GM18907 (cell line): ENCODE measurements around the gene RBM38.
A peak's percentile ranks its signal among the peaks of the same experiment; 100 is the strongest.

ENCODE experiments used
- ATAC-seq: cut with Tn5 transposase; IDR thresholded peaks from one replicate; pipeline ENCODE4 v1.9.1; 2021; ENCODE audit warnings: mild to moderate bottlenecking, moderate library complexity; ENCODE audit not compliant: unreplicated experiment

RBM38 gene

DNA sequence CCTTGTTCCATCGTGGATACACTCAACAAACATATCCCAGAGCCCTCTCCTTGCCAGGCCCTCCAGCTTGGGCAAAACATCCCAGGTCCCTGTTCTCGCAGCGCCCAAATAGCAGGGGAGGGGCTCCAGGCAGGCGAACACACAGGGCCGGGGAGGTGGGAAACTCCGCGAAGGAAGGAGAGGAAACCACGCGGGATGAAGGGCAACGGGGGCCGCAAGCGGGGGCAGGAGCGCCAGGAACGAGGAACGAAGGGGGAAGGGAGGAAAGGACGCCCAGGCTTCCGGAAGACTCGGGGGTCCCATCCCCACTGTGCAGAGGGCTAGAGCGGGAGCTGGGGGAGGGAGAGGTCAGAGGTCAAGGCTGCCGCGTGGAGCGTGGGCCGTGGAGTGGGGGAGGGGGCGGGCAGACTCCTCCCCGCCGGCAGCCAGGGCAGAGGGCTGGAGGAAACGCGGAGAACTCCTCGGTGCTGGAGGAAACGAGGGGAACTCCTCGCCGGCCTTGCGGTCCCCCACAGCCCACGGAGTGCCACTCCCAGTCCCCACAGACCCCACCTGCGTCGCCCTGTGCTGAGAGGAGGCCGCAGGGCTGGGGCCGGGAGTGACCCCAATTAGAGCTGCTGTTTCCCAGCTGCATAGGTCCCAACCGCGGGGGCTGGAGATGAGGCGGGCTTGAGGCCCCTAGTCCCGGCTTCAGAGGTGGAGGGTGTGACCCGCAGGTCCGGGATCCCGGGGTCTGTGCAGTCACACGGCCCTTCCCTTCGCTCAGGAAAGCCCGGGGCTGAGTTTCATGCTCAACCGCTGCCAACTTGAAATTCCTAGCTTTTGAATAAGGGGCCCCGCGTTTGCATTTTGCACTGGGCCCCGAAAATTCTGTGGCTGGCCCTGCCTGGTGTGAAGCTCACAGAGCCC is 1.2 kb upstream of the RBM38 start:
- ATAC-seq = no peak

DNA sequence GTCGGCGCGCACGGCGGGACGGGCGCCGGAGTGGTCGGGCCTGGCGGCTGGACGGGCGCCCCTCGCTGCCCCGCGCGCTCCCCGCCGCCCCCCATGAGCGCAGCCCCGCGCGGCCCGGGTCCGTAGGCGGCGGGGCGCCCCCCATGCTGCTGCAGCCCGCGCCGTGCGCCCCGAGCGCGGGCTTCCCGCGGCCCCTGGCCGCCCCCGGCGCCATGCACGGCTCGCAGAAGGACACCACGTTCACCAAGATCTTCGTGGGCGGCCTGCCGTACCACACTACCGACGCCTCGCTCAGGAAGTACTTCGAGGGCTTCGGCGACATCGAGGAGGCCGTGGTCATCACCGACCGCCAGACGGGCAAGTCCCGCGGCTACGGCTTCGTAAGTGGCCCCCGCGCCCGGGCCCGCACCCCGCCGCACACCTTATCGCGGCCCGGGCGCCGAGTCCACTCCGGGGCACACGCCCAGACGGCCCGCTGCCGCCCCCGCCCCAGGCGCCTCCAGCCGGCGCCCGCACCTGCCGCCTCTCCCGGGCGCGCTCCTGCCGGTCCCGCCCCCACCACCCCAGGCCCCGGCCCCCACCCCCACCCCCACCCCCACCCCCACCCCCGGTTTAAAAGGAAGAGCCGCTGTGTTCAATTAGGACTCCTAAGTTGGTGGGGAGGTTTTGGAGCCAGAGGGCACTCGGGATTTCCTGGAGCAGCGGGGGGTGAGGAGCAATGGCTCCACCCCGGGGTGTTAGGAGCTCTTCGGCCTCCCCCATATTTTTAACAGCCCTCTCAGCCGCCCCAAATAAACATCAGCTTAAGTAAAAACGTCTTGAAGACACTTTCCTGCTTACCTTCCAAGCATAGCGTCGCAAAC is 474 bp downstream of the RBM38 start:
- peak; percentile 0 for ATAC-seq

- ATAC-seq = peak; percentile 31
These were observed 1.5 kb downstream of the RBM38 start for GRCh38 chr20:57392512-57393271.

DNA sequence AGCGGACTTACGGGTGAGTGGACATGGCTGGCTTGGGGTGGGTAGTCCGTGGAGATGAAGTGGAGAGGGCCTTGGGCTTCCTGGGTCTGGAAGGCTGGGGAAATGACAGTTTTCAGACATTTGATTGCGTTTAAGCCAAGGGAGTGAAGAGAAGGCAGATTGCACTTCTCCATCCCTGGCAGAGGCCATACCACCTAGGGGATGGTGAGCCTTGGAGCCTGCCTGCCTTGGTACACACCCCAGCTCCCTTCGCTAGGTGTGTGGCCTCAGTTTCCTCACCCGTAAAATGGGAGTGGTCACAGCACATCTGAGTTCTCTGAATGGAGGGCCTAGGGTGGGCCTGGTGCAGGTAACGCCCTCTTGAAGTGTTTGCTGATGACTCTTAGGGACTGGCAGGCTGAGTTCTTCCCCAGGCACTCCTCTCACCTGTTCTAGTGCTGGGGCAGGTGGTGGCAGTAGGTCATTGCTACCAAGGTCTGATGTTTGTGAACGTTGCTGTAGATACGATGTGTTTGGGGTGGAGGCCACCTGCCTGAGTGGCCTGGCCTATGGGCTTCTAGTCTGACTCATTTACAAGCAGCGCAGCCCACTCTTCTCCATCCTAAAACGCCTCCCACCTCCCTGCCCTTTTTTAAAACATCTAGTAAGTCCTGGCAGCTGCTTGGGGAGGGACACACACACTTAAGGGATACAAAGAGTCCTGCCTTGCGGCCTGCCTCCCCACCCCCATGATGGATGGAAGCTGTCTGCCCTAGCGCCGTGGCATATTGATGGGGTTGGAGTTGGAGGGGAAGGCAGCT is 2.3 kb downstream of the RBM38 start:
- ATAC-seq = no peak

DNA sequence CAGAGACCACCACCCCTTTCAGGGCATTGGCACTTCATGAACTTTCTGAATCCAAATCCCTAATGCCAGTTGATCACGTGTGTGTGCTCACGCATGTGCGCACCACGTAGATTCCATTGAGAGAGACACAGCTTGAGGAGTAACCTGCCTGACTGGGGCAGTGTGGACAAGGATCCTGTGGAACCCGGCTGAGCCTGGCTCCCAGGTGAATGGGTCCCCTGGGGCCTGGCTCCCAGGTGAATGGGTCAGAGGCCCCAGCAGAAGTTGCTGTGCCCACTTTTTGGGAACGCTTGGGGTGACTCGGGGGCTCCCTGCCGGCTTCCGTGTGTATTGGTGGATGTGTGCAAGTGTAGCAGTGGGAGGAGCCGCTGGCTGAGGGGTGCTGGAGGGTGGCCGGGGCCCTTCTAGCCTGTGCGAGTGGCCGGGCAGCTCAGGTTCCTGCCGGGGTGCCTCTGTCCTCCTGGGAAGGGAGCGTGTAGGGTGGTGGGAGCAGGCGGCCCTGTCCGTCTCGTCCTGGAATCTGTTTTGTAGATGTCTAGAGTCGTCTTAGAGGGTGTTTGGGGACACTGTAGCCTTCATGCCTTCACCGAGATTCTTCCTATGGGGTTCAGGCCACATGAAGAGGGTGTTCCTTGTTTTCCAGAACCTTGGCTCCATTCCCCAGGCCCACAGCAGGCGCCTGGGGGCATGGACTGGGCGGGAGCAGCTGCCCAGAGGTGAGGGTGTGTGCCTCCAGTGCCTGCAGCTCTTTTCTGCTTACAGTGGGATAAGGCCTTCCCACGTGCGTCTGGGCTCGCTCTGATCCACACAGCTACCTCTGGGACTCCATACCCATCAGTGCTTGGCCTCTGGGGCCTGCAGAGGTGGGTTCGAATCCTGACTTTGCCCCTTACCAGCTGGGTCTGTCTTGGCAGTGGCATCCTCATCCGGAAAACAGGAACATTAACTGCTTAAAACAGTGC is 3.2 kb downstream of the RBM38 start:
- no peak for ATAC-seq

DNA sequence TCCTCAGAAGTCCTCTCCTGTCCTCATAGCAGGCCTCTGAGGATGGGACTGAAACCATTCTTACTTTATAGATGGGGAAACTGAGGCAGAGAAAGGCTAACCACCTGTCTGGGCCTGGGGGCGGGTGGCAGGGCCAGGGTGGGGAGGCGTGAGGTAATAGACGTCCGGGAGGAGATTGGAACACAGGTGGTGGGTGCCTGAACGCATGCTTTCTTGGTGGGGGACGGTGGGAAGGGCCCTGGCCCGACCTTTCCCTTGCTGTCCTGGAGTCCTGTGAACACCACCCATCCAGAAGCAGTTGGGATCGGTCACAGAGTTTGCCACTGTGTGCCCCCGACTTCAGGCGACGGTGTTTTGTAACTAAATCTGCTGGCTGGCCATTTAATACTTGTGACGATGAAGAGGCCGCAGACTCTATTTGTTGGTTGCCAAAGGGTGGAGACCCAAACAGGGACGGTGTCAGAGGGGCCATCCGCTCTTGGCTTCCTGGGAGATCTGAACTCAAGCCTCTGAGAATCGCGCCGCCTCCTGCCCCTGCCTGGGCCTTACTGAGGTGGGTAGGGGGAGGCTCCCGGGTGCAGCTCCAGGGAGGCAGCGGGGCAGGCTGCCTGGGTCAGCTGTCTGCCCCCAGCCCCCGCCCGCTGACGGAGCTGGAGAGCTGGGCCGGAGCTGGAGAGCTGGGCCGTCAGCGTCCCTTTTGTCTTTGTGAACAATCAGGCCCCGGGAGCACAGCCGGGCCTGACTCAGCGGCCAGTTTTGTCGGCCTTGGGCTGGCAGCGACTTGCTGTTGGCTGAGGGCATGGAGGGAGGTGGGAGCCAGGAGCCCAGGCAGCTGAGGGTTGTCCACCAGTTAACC is 4.1 kb downstream of the RBM38 start:
- ATAC-seq = no peak

- ATAC-seq = no peak
These were observed 5.2 kb downstream of the RBM38 start for GRCh38 chr20:57396212-57396983.

DNA sequence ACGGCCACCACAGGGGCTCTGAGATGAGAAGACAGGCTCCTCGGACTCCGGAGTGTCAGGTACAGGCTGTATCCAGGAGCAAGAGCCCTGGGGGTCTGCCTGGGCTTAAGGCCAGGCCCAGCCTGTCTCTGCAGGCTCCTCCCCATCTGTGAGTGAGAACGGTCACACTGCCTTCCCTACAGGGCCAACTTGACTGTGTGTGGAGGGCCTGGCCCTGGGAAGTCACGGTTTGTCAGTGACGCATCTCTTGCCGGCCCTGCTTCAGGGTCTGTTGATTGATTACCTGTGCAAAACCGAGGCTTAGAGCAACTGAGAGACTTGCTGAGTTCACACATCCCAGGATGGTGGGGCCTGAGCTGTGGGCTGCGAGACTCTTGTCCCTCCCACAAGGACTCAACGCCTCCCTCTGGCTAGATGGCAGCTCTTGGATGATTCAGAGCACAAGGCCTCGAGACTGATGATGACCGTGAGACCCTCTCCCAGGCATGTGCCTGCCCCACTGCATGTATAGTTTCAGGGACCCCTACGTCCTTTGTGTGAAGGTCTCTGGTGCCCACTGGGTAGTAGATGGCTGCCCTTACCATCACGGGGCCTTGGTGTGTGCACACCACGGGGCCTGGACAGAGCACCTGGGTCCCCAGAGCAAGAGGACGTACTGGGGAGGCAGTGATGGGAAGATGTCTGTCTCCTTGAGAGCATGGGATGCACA is 5.9 kb downstream of the RBM38 start:
- ATAC-seq = no peak

- peak; percentile 2 for ATAC-seq
These were observed 6.5 kb downstream of the RBM38 start for GRCh38 chr20:57397693-57398108.

GRCh38 chr20:57398231-57398821 is 7.1 kb downstream of the RBM38 start:
- ATAC-seq = peak; percentile 67

- no peak for ATAC-seq
These were observed 7.8 kb downstream of the RBM38 start for GRCh38 chr20:57398901-57399535.

- ATAC-seq = peak; percentile 44
These were observed 8.5 kb downstream of the RBM38 start for GRCh38 chr20:57399587-57400155.

GRCh38 chr20:57400231-57400701 is 9.1 kb downstream of the RBM38 start:
- no peak for ATAC-seq

GRCh38 chr20:57400821-57401564 is 9.8 kb downstream of the RBM38 start:
- ATAC-seq = peak; percentile 36

DNA sequence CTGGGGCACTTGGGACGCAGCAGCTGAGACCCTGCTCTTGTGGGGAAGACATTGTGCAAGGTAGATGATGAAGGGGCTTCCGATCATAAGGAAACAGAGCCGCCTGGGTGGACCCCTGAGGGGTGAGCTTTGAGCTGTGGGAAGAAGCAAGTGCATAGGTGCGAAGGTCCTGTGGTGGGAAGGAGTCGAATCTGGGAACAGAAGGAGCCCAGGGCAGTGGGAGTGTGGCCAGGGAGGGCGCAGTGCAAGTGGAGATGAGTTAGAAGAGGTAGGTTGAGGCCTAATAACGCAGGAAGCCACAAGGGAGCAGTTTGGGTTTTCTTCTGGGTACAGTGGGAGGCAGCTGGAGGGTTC is 10.3 kb downstream of the RBM38 start:
- ATAC-seq = no peak
